Upper lobe of right lung (tissue), 1 donor: ENCODE measurements around the gene MAPKAP1. TPM values are rescaled to one million over a fixed set of nuclear protein-coding genes. Genes with fewer than 3 reads are reported as not detected.

Experiments used
- ATAC-seq: fragments of 200-7000 bp; cut with Tn5 transposase; one replicate; pipeline ENCODE4 v1.9.1; 2020; ENCODE audit warnings: mild to moderate bottlenecking, moderate library complexity
- DNase-seq: peaks from one replicate; pipeline ENCODE4 v3.0.0-alpha.2; 2020
- H3K27ac ChIP-seq: fragments of 200-600 bp; one replicate; pipeline ENCODE4 v1.8.0; 2022
- H3K27me3 ChIP-seq: fragments of 200-600 bp; one replicate; pipeline ENCODE4 v1.8.0; 2022; ENCODE audit warnings: mild to moderate bottlenecking
- H3K36me3 ChIP-seq: fragments of 200-600 bp; one replicate; pipeline ENCODE4 v1.8.0; 2022
- H3K4me1 ChIP-seq: fragments of 200-600 bp; one replicate; pipeline ENCODE4 v1.8.0; 2022
- H3K4me3 ChIP-seq: fragments of 200-600 bp; one replicate; pipeline ENCODE4 v1.8.0; 2022; ENCODE audit warnings: mild to moderate bottlenecking
- H3K9me3 ChIP-seq: fragments of 200-600 bp; one replicate; pipeline ENCODE4 v1.8.0; 2022
- intact Hi-C: fragments of 100-400 bp; cut with DNase I; formaldehyde crosslinking; loops from one replicate; pipeline ENCODE4 v1.11.0; 2022
- total RNA-seq: library from RNA; stranded (reverse); fragmentation: NEBNext Ultra II Directional; extraction: Animal tissue kit (Norgen Biotek cat#: 25700); gene quantifications from one replicate; pipeline ENCODE4 v1.2.1, GENCODE V29; 2021
- TF ChIP-seq, protein P1 (sequence below): fragments of 200-600 bp; IDR thresholded peaks from one replicate; pipeline ENCODE4 v1.8.0; 2022; ENCODE audit warnings: antibody characterized with exemption
- donor health status: DM: no; HTN: yes; CAD: no; lungs with severe emphysema.

The MAPKAP1 gene
- total RNA-seq, 1 donor from 2014 or later, result 76.8 TPM

DNA sequence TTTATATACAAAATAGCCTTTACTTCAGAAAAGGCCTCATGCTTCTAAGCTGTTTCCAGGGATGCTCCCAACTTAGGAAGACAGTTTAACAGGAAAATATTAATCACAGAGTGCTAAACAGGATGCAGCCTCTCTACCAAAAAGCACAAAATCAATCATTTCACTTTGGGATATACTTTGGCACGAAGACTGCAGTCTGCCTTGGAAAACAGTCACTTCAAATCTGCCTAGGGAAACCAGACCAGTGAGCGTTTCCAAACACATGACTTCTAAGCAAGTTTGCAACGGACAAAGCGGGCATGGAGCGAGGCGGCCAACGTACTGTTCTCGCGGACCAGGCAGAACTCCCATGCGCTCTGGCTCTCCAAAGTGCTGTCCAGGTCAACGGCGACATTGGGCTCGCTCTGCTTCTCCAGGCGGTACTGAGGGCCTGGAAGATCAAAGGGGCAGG is 201.0 kb downstream of the MAPKAP1 start:
- intact Hi-C loops, result no loop called here
- Histone ChIP-seq H3K9me3 (no peaks in the 10 kb centered on the region), H3K27ac (no peak overlapping the region), H3K4me3 (no peak overlapping the region), H3K36me3 (no peaks in the 10 kb centered on the region), H3K4me1 (peaks cover 19% of the 10 kb centered on the region), H3K27me3 (no peaks in the 10 kb centered on the region)
- TF ChIP-seq, protein P1, sequence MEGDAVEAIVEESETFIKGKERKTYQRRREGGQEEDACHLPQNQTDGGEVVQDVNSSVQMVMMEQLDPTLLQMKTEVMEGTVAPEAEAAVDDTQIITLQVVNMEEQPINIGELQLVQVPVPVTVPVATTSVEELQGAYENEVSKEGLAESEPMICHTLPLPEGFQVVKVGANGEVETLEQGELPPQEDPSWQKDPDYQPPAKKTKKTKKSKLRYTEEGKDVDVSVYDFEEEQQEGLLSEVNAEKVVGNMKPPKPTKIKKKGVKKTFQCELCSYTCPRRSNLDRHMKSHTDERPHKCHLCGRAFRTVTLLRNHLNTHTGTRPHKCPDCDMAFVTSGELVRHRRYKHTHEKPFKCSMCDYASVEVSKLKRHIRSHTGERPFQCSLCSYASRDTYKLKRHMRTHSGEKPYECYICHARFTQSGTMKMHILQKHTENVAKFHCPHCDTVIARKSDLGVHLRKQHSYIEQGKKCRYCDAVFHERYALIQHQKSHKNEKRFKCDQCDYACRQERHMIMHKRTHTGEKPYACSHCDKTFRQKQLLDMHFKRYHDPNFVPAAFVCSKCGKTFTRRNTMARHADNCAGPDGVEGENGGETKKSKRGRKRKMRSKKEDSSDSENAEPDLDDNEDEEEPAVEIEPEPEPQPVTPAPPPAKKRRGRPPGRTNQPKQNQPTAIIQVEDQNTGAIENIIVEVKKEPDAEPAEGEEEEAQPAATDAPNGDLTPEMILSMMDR, result no peak
- DNase-seq, result no peak
- ATAC-seq, result no peak

DNA sequence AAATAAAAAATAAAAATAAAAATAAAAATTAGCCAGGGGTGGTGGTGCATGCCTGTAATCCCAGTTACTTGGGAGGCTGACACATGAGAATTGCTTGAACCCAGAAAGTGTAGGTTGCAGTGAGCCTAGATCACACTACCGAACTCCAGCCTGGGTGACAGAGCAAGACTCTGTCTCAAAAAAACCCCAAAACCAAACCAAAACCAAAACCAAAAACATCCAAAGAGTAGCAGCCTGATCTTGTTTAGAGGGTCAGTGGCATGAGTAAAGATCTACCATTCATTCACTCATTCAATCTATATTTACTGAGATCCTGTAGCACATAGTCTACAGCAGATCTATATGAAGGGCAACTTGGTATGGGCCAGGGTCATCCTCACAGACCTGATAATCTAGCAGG is 202.4 kb downstream of the MAPKAP1 start:
- H3K4me3 ChIP-seq, result no peak overlapping the region
- ATAC-seq (no peak), DNase-seq (no peak)
- H3K27me3 ChIP-seq, result no peaks in the 10 kb centered on the region
- no peak overlapping the region for H3K27ac ChIP-seq
- TF ChIP-seq, protein P1, result no peak
- intact Hi-C loops, result no loop called here
- peaks cover 10% of the 10 kb centered on the region for H3K4me1 ChIP-seq
- H3K36me3 ChIP-seq, result no peaks in the 10 kb centered on the region
- H3K9me3 ChIP-seq, result no peaks in the 10 kb centered on the region

DNA sequence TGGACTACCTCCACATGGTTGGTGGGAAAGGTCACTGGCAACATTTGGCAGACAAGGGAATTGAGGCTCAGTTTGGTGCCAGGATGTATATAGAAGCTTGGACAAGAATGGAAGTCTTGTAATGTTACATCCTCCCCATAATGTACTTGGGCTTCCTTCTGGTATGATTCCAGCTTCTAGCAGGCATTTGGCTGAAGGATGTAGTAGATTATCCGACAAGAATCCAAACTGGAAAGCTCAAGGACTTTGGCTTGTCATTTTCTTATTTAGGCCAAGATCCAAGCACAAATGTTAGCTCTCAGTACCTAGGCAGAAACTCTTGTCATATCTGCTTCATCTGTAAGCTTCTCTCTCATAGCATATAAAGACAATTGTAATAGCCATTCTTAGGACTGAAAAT is 209.1 kb downstream of the MAPKAP1 start:
- DNase-seq (no peak), ATAC-seq (no peak)

DNA sequence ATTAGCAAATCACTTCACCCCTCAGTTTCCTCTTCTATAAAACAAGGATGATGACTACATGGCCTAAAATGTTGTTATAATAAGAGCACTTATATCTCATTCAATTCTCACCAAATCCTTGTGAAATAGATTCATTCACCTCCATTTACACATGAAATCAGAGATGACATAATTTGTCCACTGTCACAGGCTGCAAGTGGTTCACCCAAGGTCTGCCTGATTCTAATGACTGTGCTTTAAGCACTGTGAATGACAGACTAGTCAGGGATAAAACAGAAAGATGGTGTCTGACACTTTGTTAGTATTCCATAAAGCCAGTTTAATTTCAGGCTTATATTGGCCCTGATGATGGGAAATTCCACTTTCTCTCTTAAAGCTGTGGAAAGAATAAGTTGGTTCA is 209.5 kb downstream of the MAPKAP1 start:
- intact Hi-C loops, result no loop called here
- Histone ChIP-seq H3K4me3 (no peak overlapping the region), H3K36me3 (no peaks in the 10 kb centered on the region), H3K27me3 (no peaks in the 10 kb centered on the region), H3K9me3 (no peaks in the 10 kb centered on the region), H3K27ac (no peak overlapping the region), H3K4me1 (no peaks in the 10 kb centered on the region)
- TF ChIP-seq, protein P1, result no peak
- ATAC-seq, result no peak
- DNase-seq, result no peak

More for the DNA sequence above, 209.1 kb downstream of the MAPKAP1 start:
- H3K4me3 ChIP-seq, result no peak overlapping the region
- no peak overlapping the region for H3K27ac ChIP-seq
- intact Hi-C loops, result no loop called here
- H3K9me3 ChIP-seq, result no peaks in the 10 kb centered on the region
- no peaks in the 10 kb centered on the region for H3K4me1 ChIP-seq
- H3K36me3 ChIP-seq, result no peaks in the 10 kb centered on the region
- TF ChIP-seq, protein P1, result no peak
- H3K27me3 ChIP-seq, result no peaks in the 10 kb centered on the region

DNA sequence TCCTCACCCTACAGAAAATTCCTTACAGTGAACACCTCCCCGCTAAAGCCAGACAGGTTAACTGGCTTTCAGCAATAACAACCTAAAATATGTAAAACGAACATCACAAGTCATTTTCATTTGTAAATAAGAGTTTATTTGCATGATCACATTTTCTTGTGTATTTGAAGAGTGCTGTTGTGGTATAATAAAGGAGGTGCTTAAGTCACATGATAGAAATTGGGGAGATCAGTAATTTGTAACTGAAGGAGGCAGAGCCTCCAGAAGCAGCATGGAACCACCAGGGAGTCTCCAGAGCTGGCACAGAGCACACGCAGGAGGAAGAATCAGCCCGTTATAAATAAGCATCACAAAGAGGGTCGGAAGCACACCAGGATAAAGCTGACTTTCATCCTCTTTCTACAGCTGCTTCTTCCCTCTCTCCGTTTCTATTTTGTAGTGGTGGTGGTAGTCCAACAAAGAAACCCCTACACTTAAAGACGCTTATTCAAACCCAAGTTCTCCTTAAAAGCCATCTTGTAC is 210.6 kb downstream of the MAPKAP1 start:
- Histone ChIP-seq H3K9me3 (no peaks in the 10 kb centered on the region), H3K27me3 (no peaks in the 10 kb centered on the region), H3K36me3 (no peaks in the 10 kb centered on the region), H3K4me3 (no peak overlapping the region), H3K27ac (no peak overlapping the region), H3K4me1 (no peaks in the 10 kb centered on the region)
- no peak for DNase-seq
- ATAC-seq, result no peak
- intact Hi-C loops, result no loop called here
- TF ChIP-seq, protein P1, result no peak
